Natural killer cell (primary cell): ENCODE measurements around the gene P2RY2. TPM values are rescaled to one million over a fixed set of nuclear protein-coding genes. Genes with fewer than 3 reads are reported as not detected.

Experiments
- ATAC-seq, 3 donors: fragments of 150-1000 bp in 2 of 3; fragments of 200-7000 bp in 1 of 3; cut with Tn5 transposase; 1 replicate in 1 of 3; 2 replicates in 2 of 3; pipeline ENCODE4 v1.10.0; 2021; ENCODE audit warnings: mild to moderate bottlenecking in 2 of 3, moderate library complexity in 2 of 3
- DNase-seq, 2 donors: peaks; one replicate each; pipeline versions ENCODE4 v3.0.0 to v3.0.0-alpha.2; 2013 to 2021; ENCODE audit warnings: mixed read lengths in 1 of 2
- H3K27ac ChIP-seq: one replicate; pipeline ENCODE4 v1.5.1; 2013; ENCODE audit warnings: mild to moderate bottlenecking, low read length
- H3K27me3 ChIP-seq: one replicate; pipeline ENCODE4 v1.6.1; 2013; ENCODE audit warnings: low read length; ENCODE audit not compliant: control insufficient read depth, insufficient read depth
- H3K36me3 ChIP-seq: one replicate; pipeline ENCODE4 v1.6.1; 2013; ENCODE audit warnings: low read length; ENCODE audit not compliant: control insufficient read depth, insufficient read depth
- H3K4me1 ChIP-seq: one replicate; pipeline ENCODE4 v1.6.1; 2013; ENCODE audit warnings: low read length; ENCODE audit not compliant: control insufficient read depth, insufficient read depth
- H3K4me3 ChIP-seq: one replicate; pipeline ENCODE4 v1.5.1; 2013; ENCODE audit warnings: low read length
- H3K9me3 ChIP-seq: one replicate; pipeline ENCODE4 v1.6.1; 2013; ENCODE audit warnings: low read length; ENCODE audit not compliant: control insufficient read depth, insufficient read depth
- H3K27ac Mint-ChIP-seq, 2 donors: one replicate each; pipeline ENCODE4 v1.8.0; 2022; ENCODE audit warnings: mild to moderate bottlenecking in 2 of 2, mixed read lengths in 2 of 2, moderate library complexity in 1 of 2
- H3K27me3 Mint-ChIP-seq, 2 donors: one replicate each; pipeline ENCODE4 v1.8.0; 2022; ENCODE audit warnings: low read depth in 2 of 2, mixed read lengths in 2 of 2
- H3K36me3 Mint-ChIP-seq: one replicate; pipeline ENCODE4 v1.8.0; 2022; ENCODE audit warnings: mixed read lengths
- H3K4me1 Mint-ChIP-seq, 2 donors: one replicate each; pipeline ENCODE4 v1.8.0; 2022; ENCODE audit warnings: mixed read lengths in 2 of 2
- H3K4me3 Mint-ChIP-seq: one replicate; pipeline ENCODE4 v1.8.0; 2022; ENCODE audit warnings: mild to moderate bottlenecking, moderate library complexity, mixed read lengths
- H3K9me3 Mint-ChIP-seq, 2 donors: one replicate each; pipeline ENCODE4 v1.8.0; 2022; ENCODE audit warnings: mixed read lengths in 2 of 2
- WGBS: methylation state at CpG from one replicate; pipeline ENCODE4 v1.1.7; 2013; ENCODE audit warnings: missing lambda C conversion rate; ENCODE audit not compliant: insufficient coverage; 5-methylcytosine and 5-hydroxymethylcytosine counted together
- intact Hi-C: fragments of 100-400 bp; cut with micrococcal nuclease; formaldehyde crosslinking; loops from one replicate; pipeline ENCODE4 v1.14.2; 2022
- total RNA-seq, 4 donors: library from RNA; stranded (reverse); fragments of 120-200 nt in 1 of 4; gene quantifications; one replicate each; pipeline versions ENCODE4 v1.2.3 to v1.2.4, GENCODE V29; 2013 to 2022
- TF ChIP-seq, protein P1 (sequence below): fragments of 200-600 bp; IDR thresholded peaks from one replicate; pipeline ENCODE4 v1.8.0; 2022; ENCODE audit warnings: antibody characterized with exemption

P2RY2 gene
- total RNA-seq, 3 donors from 2014 or later (not counting 1 experiment from before 2014, with no cell fraction given): 0.27 to 1.0 (median 0.90) TPM

DNA sequence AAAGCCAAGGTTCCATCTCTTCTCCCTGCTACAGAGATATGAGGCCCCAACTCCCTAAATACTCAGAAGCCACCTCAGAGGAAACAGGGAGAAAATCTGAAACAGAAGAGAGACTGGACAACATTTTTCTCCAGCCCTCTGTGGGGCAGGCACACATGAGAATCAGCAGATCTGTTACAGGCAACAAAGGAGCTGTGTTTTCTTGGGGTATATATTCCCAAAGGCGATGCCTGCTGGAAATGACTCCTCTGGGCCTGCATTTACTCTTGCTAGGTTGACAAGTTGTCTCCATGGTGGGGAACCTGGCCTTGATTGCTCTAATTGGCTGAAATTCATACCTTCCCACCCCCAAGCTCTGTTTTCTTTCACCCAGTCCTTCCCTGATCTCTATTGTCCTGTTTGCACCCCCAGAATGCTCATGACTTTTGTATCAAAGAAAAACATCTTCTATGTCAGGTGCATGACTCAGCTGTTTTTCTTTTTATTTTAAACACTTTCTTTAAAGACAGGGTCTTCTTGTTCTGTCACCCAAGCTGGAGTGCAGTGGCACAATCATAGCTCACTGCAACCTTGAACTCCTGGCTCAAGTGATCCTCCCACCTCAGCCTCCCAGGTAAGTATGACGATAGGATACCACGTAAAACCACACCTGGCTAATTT lies 30.6 kb downstream of the P2RY2 start:
- Mint-ChIP-seq H3K27ac (no peak overlapping the region), H3K9me3 (no peaks in the 10 kb centered on the region), H3K4me1 (no peaks in the 10 kb centered on the region), H3K36me3 (no peaks in the 10 kb centered on the region), H3K27me3 (no peaks in the 10 kb centered on the region), H3K4me3 (no peak overlapping the region)
- ATAC-seq (peak in 1 of 3 donors; percentile 20), DNase-seq (no peak)
- Histone ChIP-seq H3K9me3 (no peaks in the 10 kb centered on the region), H3K27me3 (no peaks in the 10 kb centered on the region), H3K27ac (no peak overlapping the region), H3K4me3 (no peak overlapping the region), H3K4me1 (no peaks in the 10 kb centered on the region), H3K36me3 (no peaks in the 10 kb centered on the region)
- intact Hi-C loops: no loop called here
- WGBS: 96% methylated on average over 3 of the region's 3 CpGs
- TF ChIP-seq, protein P1, sequence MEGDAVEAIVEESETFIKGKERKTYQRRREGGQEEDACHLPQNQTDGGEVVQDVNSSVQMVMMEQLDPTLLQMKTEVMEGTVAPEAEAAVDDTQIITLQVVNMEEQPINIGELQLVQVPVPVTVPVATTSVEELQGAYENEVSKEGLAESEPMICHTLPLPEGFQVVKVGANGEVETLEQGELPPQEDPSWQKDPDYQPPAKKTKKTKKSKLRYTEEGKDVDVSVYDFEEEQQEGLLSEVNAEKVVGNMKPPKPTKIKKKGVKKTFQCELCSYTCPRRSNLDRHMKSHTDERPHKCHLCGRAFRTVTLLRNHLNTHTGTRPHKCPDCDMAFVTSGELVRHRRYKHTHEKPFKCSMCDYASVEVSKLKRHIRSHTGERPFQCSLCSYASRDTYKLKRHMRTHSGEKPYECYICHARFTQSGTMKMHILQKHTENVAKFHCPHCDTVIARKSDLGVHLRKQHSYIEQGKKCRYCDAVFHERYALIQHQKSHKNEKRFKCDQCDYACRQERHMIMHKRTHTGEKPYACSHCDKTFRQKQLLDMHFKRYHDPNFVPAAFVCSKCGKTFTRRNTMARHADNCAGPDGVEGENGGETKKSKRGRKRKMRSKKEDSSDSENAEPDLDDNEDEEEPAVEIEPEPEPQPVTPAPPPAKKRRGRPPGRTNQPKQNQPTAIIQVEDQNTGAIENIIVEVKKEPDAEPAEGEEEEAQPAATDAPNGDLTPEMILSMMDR: no peak

DNA sequence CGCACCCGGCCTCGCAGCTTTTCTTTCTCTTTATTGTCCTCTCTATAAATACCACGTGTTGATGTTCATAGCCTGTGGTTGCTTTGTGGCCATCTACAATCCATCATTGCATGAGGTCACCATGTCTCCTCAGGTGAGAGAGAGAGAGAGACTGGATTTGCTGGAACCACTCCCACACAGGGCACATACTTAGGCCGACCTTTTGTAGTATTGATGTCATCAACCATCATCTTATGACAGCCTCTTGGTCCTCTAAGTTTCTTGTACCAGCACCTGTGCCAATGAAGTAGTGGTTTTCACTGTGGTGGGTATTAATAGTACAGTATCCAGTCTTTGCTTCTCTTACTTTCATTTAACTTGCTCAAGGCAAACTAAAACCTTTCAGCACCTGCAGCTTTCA lies 31.2 kb downstream of the P2RY2 start:
- no peaks in the 10 kb centered on the region for H3K4me1 ChIP-seq
- Mint-ChIP-seq H3K27ac (no peak overlapping the region), H3K36me3 (no peaks in the 10 kb centered on the region), H3K27me3 (no peaks in the 10 kb centered on the region), H3K4me1 (no peaks in the 10 kb centered on the region), H3K4me3 (no peak overlapping the region), H3K9me3 (no peaks in the 10 kb centered on the region)
- H3K9me3 ChIP-seq: no peaks in the 10 kb centered on the region
- 97% methylated on average over 3 of the region's 5 CpGs for WGBS
- DNase-seq (no peak), ATAC-seq (peak; percentile 51 to 70 (median 54))
- H3K36me3 ChIP-seq: no peaks in the 10 kb centered on the region
- no peak overlapping the region for H3K27ac ChIP-seq
- TF ChIP-seq, protein P1: no peak
- intact Hi-C loops: no loop called here
- H3K27me3 ChIP-seq: no peaks in the 10 kb centered on the region
- no peak overlapping the region for H3K4me3 ChIP-seq

DNA sequence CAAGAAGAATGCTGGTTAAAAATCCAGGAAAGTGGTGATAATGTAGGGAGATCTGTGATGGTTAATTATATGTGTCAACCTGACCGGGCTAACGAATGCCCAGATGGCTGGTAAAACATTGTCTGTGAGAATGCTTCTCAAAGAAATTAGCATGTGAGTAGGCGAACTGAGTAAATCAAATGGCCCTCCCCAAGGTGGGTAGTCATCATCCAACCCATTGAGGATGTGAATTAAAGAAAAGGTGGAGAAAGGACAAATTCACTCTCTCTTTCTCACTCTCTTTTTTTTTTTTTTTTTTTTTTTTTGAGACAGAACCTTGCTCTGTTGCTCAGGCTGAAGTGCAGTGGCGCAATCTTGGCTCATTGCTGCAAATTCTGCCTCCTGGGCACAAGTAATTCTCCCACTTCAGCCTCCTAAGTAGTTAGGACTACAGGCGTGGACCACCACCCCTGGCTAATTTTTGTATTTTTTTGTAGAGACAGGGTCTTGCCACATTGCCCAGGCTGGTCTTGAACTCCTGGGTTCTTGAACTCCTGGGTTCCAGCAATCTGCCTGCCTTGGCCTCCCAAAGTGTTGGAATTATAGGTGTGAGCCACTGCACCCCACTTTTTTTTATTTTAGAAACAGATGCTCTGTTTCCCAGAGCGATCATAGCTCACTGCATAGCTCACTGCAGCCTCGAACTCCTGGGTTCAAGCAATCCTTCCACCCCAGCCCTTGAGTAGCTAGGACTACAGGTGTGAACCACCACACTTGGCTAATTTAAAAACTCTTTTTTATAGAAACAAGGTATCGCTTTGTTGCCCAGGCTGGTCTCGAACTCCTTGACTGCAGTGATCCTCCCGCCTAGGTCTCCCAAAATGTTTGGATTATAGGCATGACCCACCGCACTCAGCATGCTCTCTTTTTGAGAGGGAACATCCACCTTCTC lies 32.0 kb downstream of the P2RY2 start:
- WGBS: 91% methylated on average over 11 of the region's 11 CpGs
- ATAC-seq: peak in 1 of 3 donors; percentile 24
- Mint-ChIP-seq H3K4me3 (no peak overlapping the region), H3K4me1 (no peaks in the 10 kb centered on the region), H3K36me3 (no peaks in the 10 kb centered on the region), H3K27ac (no peak overlapping the region), H3K27me3 (no peaks in the 10 kb centered on the region), H3K9me3 (no peaks in the 10 kb centered on the region)
- TF ChIP-seq, protein P1: no peak
- H3K27me3 ChIP-seq: no peaks in the 10 kb centered on the region
- no peaks in the 10 kb centered on the region for H3K9me3 ChIP-seq
- no peak overlapping the region for H3K4me3 ChIP-seq
- no peak overlapping the region for H3K27ac ChIP-seq
- H3K36me3 ChIP-seq: no peaks in the 10 kb centered on the region
- no peaks in the 10 kb centered on the region for H3K4me1 ChIP-seq
- no peak for DNase-seq
- intact Hi-C loops: no loop called here
